Neural cell (in vitro differentiated cells): Measurements from ENCODE around the gene SLC28A1. TPM values are rescaled to one million over a fixed set of nuclear protein-coding genes. Genes with fewer than 3 reads are reported as not detected.

Experiments
- H2AFZ ChIP-seq: fragments of 200-600, 300-800 bp; sonication (generic), shearing (Covaris generic); 2 replicates; pipeline ENCODE4 v1.6.0; 2014; ENCODE audit warnings: low read depth, mild to moderate bottlenecking, antibody characterized with exemption, low read length, moderate library complexity
- H3F3A ChIP-seq: fragments of 200-600 bp; shearing (Covaris generic); 2 replicates; pipeline ENCODE4 v1.6.1; 2016; ENCODE audit warnings: mild to moderate bottlenecking, moderate library complexity, mixed read lengths, antibody characterized with exemption, low read length; ENCODE audit not compliant: insufficient read depth, poor library complexity, severe bottlenecking
- H3K27ac ChIP-seq: fragments of 200-600, 300-800 bp; sonication (generic), shearing (Covaris generic); 2 replicates; pipeline ENCODE4 v1.5.1; 2014; ENCODE audit warnings: mild to moderate bottlenecking, low read length, moderate library complexity
- H3K27me3 ChIP-seq: fragments of 300-800, 200-600 bp; sonication (generic), shearing (Covaris generic); 2 replicates; pipeline ENCODE4 v1.6.0; 2014; ENCODE audit warnings: mild to moderate bottlenecking, low read depth, low read length, moderate library complexity; ENCODE audit not compliant: insufficient read depth
- H3K36me3 ChIP-seq: fragments of 300-800, 200-600 bp; sonication (generic), shearing (Covaris generic); 2 replicates; pipeline ENCODE4 v1.5.1; 2014; ENCODE audit warnings: mild to moderate bottlenecking, antibody characterized with exemption, low read length, moderate library complexity; ENCODE audit not compliant: insufficient read depth
- H3K4me2 ChIP-seq: fragments of 300-800, 200-600 bp; sonication (generic), shearing (Covaris generic); 2 replicates; pipeline ENCODE4 v1.6.0; 2014; ENCODE audit warnings: mild to moderate bottlenecking, low read length
- H3K4me3 ChIP-seq: fragments of 300-800, 200-600 bp; sonication (generic), shearing (Covaris generic); 2 replicates; pipeline ENCODE4 v1.5.1; 2014; ENCODE audit warnings: mild to moderate bottlenecking, low read length, moderate library complexity
- H3K79me2 ChIP-seq: fragments of 200-600 bp; shearing (Covaris generic); replicated peaks from 2 replicates; pipeline ENCODE4 v1.6.0; 2014; ENCODE audit warnings: mild to moderate bottlenecking, low read length, moderate library complexity; ENCODE audit not compliant: insufficient read depth
- H3K9ac ChIP-seq: fragments of 300-800, 200-600 bp; sonication (generic), shearing (Covaris generic); 2 replicates; pipeline ENCODE4 v1.6.1; 2016; ENCODE audit warnings: mild to moderate bottlenecking, low read length, mixed read lengths
- H3K9me2 ChIP-seq: fragments of 200-600 bp; shearing (Covaris generic); 2 replicates; pipeline ENCODE4 v1.6.1; 2016; ENCODE audit warnings: mild to moderate bottlenecking, low read length, mixed read lengths; ENCODE audit not compliant: insufficient read depth
- H3K9me3 ChIP-seq: fragments of 200-600, 300-800 bp; sonication (generic), shearing (Covaris generic); 2 replicates; pipeline ENCODE4 v1.6.1; 2016; ENCODE audit warnings: mild to moderate bottlenecking, mixed run types, low read length, moderate library complexity, mixed read lengths
- H4K20me1 ChIP-seq: fragments of 200-600 bp; shearing (Covaris generic); 2 replicates; pipeline ENCODE4 v1.6.1; 2016; ENCODE audit warnings: mild to moderate bottlenecking, mixed run types; ENCODE audit not compliant: insufficient read depth
- CTCF ChIP-seq: fragments of 450-650 bp; IDR thresholded peaks from 2 replicates; pipeline ENCODE4 v1.5.1; 2014; ENCODE audit warnings: antibody characterized with exemption, mild to moderate bottlenecking, moderate library complexity; ENCODE audit not compliant: poor library complexity, severe bottlenecking
- EP300 ChIP-seq: fragments of 450-650 bp; conservative IDR thresholded peaks from 2 replicates; pipeline ENCODE4 v1.6.1; 2014; ENCODE audit warnings: antibody characterized with exemption, mild to moderate bottlenecking, moderate library complexity; ENCODE audit not compliant: poor library complexity, severe bottlenecking
- EZH2 ChIP-seq: fragments of 200-600, 300-800 bp; shearing (Covaris generic), sonication (generic); IDR thresholded peaks from 2 replicates; pipeline ENCODE4 v1.6.1; 2014; ENCODE audit warnings: antibody characterized with exemption, low read length, borderline replicate concordance, mild to moderate bottlenecking; ENCODE audit not compliant: insufficient read depth, poor library complexity, severe bottlenecking
- MXI1 ChIP-seq: fragments of 450-650 bp; conservative IDR thresholded peaks from 2 replicates; pipeline ENCODE4 v1.6.1; 2014; ENCODE audit warnings: antibody characterized with exemption, mild to moderate bottlenecking; ENCODE audit not compliant: poor library complexity, severe bottlenecking
- POLR2AphosphoS5 ChIP-seq: IDR thresholded peaks from 2 replicates; pipeline ENCODE4 v1.6.1; 2012
- RAD21 ChIP-seq: fragments of 450-650 bp; conservative IDR thresholded peaks from 2 replicates; pipeline ENCODE4 v1.6.1; 2014; ENCODE audit warnings: antibody characterized with exemption, mild to moderate bottlenecking, moderate library complexity
- REST ChIP-seq: IDR thresholded peaks from 2 replicates; pipeline ENCODE4 v1.6.1; 2012; ENCODE audit warnings: borderline replicate concordance
- SMC3 ChIP-seq: fragments of 450-650 bp; conservative IDR thresholded peaks from 2 replicates; pipeline ENCODE4 v1.6.1; 2014; ENCODE audit warnings: antibody characterized with exemption, mild to moderate bottlenecking, moderate library complexity; ENCODE audit not compliant: poor library complexity
- TAF1 ChIP-seq: IDR thresholded peaks from 2 replicates; pipeline ENCODE4 v1.6.1; 2012; ENCODE audit warnings: low read depth
- polyA plus RNA-seq: library from polyadenylated mRNA; depleted of rRNA; stranded (reverse); fragments of >200 nt; gene quantifications from 2 replicates; pipeline ENCODE4 v1.2.3, GENCODE V29; 2014

The SLC28A1 gene
- polyA plus RNA-seq, 1 donor from 2014 or later: not detected

DNA sequence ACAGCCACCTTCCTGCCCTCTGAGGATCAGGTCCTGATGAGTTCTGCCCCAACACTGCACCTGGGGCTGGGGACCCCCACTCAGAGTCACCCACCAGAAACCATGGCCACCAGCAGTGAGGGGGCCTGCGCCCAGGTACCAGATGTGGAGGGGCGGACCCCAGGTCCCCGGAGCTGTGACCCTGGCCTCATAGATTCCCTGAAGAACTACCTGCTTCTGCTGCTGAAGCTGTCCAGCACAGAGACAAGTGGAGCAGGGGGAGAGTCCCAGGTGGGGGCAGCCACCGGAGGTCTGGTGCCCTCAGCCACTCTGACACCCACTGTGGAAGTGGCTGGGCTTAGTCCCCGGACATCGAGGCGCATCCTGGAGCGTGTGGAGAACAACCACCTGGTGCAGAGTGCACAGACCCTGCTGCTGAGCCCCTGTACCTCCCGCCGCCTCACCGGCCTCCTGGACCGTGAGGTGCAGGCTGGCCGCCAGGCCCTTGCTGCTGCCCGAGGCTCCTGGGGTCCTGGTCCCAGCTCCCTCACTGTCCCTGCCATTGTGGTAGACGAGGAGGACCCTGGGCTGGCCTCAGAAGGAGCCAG lies 27.0 kb upstream of the SLC28A1 start:
- no peak overlapping the region for H3K4me3 ChIP-seq
- H2AFZ ChIP-seq: no peak overlapping the region
- no peak for TF ChIP-seq POLR2AphosphoS5
- no peak for TF ChIP-seq TAF1
- TF ChIP-seq EP300: no peak
- TF ChIP-seq SMC3: no peak
- TF ChIP-seq MXI1: no peak
- TF ChIP-seq REST: no peak
- no peak for TF ChIP-seq CTCF
- TF ChIP-seq RAD21: no peak
- TF ChIP-seq EZH2: no peak
- H3K27me3 ChIP-seq: no peaks in the 10 kb centered on the region
- H3K9ac ChIP-seq: no peak overlapping the region
- H3F3A ChIP-seq: no peaks in the 10 kb centered on the region
- no peak overlapping the region for H3K4me2 ChIP-seq
- no peak overlapping the region for H3K27ac ChIP-seq
- no peaks in the 10 kb centered on the region for H3K9me3 ChIP-seq
- H4K20me1 ChIP-seq: no peaks in the 10 kb centered on the region
- H3K79me2 ChIP-seq: no peaks in the 10 kb centered on the region
- no peaks in the 10 kb centered on the region for H3K36me3 ChIP-seq
- H3K9me2 ChIP-seq: no peaks in the 10 kb centered on the region

- TF ChIP-seq RAD21 (no peak), TAF1 (no peak), MXI1 (no peak), REST (no peak), CTCF (no peak), POLR2AphosphoS5 (no peak), SMC3 (no peak), EP300 (no peak), EZH2 (no peak)
- Histone ChIP-seq H3F3A (no peaks in the 10 kb centered on the region), H3K36me3 (no peaks in the 10 kb centered on the region), H3K9me2 (no peaks in the 10 kb centered on the region), H3K9me3 (no peaks in the 10 kb centered on the region), H3K79me2 (no peaks in the 10 kb centered on the region), H4K20me1 (no peaks in the 10 kb centered on the region), H3K9ac (no peak overlapping the region), H3K27ac (no peak overlapping the region), H2AFZ (no peak overlapping the region), H3K4me2 (no peak overlapping the region), H3K27me3 (no peaks in the 10 kb centered on the region), H3K4me3 (no peak overlapping the region)
Observed at GRCh38 chr15:84858231-84858630, 26.2 kb upstream of the SLC28A1 start.
